GM15510 (cell line): ENCODE data around the gene DOCK3.

ENCODE experiments used
- POLR2A ChIP-seq: IDR thresholded peaks from 3 replicates; pipeline ENCODE4 v1.6.1; 2011; ENCODE audit warnings: borderline replicate concordance; ENCODE audit not compliant: insufficient read length; ENCODE audit errors: extremely low read depth

DOCK3 gene

GRCh38 chr3:50639055-50639494 is 35.7 kb upstream of the DOCK3 start:
- TF ChIP-seq POLR2A, result no peak

GRCh38 chr3:50642382-50642781 is 32.3 kb upstream of the DOCK3 start:
- TF ChIP-seq POLR2A, result no peak

- TF ChIP-seq POLR2A, result no peak
These were observed 30.2 kb upstream of the DOCK3 start for GRCh38 chr3:50644561-50644960.

GRCh38 chr3:50645378-50645777 is 29.3 kb upstream of the DOCK3 start:
- no peak for TF ChIP-seq POLR2A

GRCh38 chr3:50648313-50648712 is 26.4 kb upstream of the DOCK3 start:
- no peak for TF ChIP-seq POLR2A

GRCh38 chr3:50648944-50649343 is 25.8 kb upstream of the DOCK3 start:
- no peak for TF ChIP-seq POLR2A

- TF ChIP-seq POLR2A, result no peak
These were observed 25.2 kb upstream of the DOCK3 start for GRCh38 chr3:50649451-50649931.

- no peak for TF ChIP-seq POLR2A
These were observed 24.7 kb upstream of the DOCK3 start for GRCh38 chr3:50650018-50650417.

- TF ChIP-seq POLR2A, result no peak
These were observed 23.3 kb upstream of the DOCK3 start for GRCh38 chr3:50651445-50651844.

GRCh38 chr3:50651920-50652529 is 22.7 kb upstream of the DOCK3 start:
- TF ChIP-seq POLR2A, result no peak

GRCh38 chr3:50652709-50653108 is 22.0 kb upstream of the DOCK3 start:
- no peak for TF ChIP-seq POLR2A

- TF ChIP-seq POLR2A, result no peak
These were observed 20.7 kb upstream of the DOCK3 start for GRCh38 chr3:50653937-50654595.

- no peak for TF ChIP-seq POLR2A
These were observed 19.5 kb upstream of the DOCK3 start for GRCh38 chr3:50655009-50655830.

GRCh38 chr3:50656417-50657195 is 18.1 kb upstream of the DOCK3 start:
- no peak for TF ChIP-seq POLR2A

GRCh38 chr3:50657407-50657806 is 17.3 kb upstream of the DOCK3 start:
- no peak for TF ChIP-seq POLR2A

GRCh38 chr3:50657816-50658215 is 16.9 kb upstream of the DOCK3 start:
- TF ChIP-seq POLR2A, result no peak

- TF ChIP-seq POLR2A, result no peak
These were observed 16.3 kb upstream of the DOCK3 start for GRCh38 chr3:50658416-50658815.
